ENCODE measurements around the gene PNRC2.

Gene PNRC2

GRCh38 chr1:23959461-23960290 is at the start of gene PNRC2:
TSS of gene PNRC2 (plus strand) at chr1:23959828. CDS start at chr1:23961458, 1,630 bp downstream.
- DNase-seq: peak; percentile 96

- DNase-seq: no peak
These were observed 49.5 kb upstream of the PNRC2 start for GRCh38 chr1:23910144-23910543.

GRCh38 chr1:23910553-23911246 is 48.9 kb upstream of the PNRC2 start:
- no peak for DNase-seq

GRCh38 chr1:23911921-23912320 is 47.7 kb upstream of the PNRC2 start:
- DNase-seq: no peak

GRCh38 chr1:23913212-23913880 is 46.3 kb upstream of the PNRC2 start, which contains the start of gene CNR2:
TSS of gene CNR2 (minus strand) at chr1:23913362. CDS start at chr1:23875617, 37,745 bp downstream.
- DNase-seq: no peak

GRCh38 chr1:23914921-23915320 is 44.7 kb upstream of the PNRC2 start:
- no peak for DNase-seq

GRCh38 chr1:23915466-23915865 is 44.2 kb upstream of the PNRC2 start:
- DNase-seq: no peak

- DNase-seq: peak; percentile 26
These were observed 43.2 kb upstream of the PNRC2 start for GRCh38 chr1:23916209-23917131.

GRCh38 chr1:23922321-23922943 is 37.2 kb upstream of the PNRC2 start:
- no peak for DNase-seq

GRCh38 chr1:23923592-23924499 is 35.8 kb upstream of the PNRC2 start:
- DNase-seq: no peak

- no peak for DNase-seq
These were observed 35.0 kb upstream of the PNRC2 start for GRCh38 chr1:23924601-23925000.

- DNase-seq: no peak
These were observed 34.3 kb upstream of the PNRC2 start for GRCh38 chr1:23925279-23925678.

GRCh38 chr1:23927097-23927496 is 32.5 kb upstream of the PNRC2 start:
- no peak for DNase-seq

- DNase-seq: no peak
These were observed 30.8 kb upstream of the PNRC2 start for GRCh38 chr1:23928789-23929188.

- no peak for DNase-seq
These were observed 29.4 kb upstream of the PNRC2 start for GRCh38 chr1:23930270-23930669.

GRCh38 chr1:23930861-23931490 is 28.7 kb upstream of the PNRC2 start:
- no peak for DNase-seq

GRCh38 chr1:23931491-23931880 is 28.1 kb upstream of the PNRC2 start:
- DNase-seq: no peak

GRCh38 chr1:23936481-23937176 is 23.0 kb upstream of the PNRC2 start:
- no peak for DNase-seq

GRCh38 chr1:23947366-23947765 is 12.3 kb upstream of the PNRC2 start:
- DNase-seq: no peak

- no peak for DNase-seq
These were observed 6.6 kb upstream of the PNRC2 start for GRCh38 chr1:23953020-23953419.
